ENCODE results near the gene ANKMY1. TPM values are rescaled to one million over a fixed set of nuclear protein-coding genes. Genes with fewer than 3 reads are reported as not detected.

Gene ANKMY1
- total and polyA plus RNA-seq, 11 donors: 2.4 to 11.7 (median 5.5) TPM

DNA sequence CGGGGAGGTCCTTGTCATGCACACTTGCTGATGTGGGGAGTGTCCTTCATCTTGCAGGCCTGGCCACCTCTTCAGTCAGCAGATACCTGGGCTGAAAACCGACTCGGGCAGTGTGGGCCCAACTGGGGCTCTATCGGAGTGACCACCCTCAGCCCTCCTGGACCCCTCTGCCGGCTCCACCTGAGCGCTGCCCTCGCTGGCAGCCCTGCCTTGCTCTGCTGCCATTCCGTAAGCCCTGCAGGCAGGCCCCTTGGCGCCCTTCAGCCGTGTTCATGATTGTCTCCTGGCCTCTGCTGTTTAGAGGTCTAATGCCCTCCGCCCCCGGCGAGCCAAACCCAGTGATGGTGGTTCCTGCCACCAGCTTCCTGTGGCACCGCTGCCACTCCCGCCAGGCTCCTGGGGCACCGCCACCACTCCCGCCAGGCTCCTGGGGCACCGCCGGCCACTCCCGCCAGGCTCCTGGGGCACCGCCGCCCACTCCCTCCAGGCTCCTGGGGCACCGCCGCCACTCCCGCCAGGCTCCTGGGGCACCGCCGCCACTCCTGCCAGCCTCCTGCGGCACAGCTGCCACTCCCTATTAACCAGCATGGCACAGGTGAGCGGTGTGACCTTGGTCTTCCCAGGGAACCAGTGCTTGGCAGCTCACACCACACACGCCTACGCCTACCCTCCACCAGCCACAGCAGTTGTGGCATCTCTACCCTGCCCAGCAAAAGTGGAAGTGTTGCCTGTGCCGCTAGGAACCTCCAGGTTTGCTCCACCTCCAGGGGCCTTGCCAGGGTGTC, 44.7 kb upstream of the ANKMY1 start:
- no peak for ATAC-seq
- no peak overlapping the region for H3K27ac ChIP-seq
- DNase-seq: peak in 1 of 5 donors; percentile 11
- TF ChIP-seq, protein P1, sequence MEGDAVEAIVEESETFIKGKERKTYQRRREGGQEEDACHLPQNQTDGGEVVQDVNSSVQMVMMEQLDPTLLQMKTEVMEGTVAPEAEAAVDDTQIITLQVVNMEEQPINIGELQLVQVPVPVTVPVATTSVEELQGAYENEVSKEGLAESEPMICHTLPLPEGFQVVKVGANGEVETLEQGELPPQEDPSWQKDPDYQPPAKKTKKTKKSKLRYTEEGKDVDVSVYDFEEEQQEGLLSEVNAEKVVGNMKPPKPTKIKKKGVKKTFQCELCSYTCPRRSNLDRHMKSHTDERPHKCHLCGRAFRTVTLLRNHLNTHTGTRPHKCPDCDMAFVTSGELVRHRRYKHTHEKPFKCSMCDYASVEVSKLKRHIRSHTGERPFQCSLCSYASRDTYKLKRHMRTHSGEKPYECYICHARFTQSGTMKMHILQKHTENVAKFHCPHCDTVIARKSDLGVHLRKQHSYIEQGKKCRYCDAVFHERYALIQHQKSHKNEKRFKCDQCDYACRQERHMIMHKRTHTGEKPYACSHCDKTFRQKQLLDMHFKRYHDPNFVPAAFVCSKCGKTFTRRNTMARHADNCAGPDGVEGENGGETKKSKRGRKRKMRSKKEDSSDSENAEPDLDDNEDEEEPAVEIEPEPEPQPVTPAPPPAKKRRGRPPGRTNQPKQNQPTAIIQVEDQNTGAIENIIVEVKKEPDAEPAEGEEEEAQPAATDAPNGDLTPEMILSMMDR (IDR thresholded peaks at IDR 0.05): no peak
- TF ChIP-seq POLR2A (IDR thresholded peaks at IDR 0.05): no peak
- no peak overlapping the region for H3K4me3 ChIP-seq
- H3K9me3 ChIP-seq: no peaks in the 10 kb centered on the region
- no peaks in the 10 kb centered on the region for H3K27me3 ChIP-seq
- intact Hi-C loops (cut with DNase I): no loop called here
- 90 to 94% (median 91%) methylated on average over 31 to 32 of the region's 32 CpGs for WGBS, 4 donors
- H3K4me1 ChIP-seq: peaks cover 0 to 11% (median 5%) of the 10 kb centered on the region in 12 donors
- peaks cover 0 to 37% (median 18%) of the 10 kb centered on the region in 9 donors for H3K36me3 ChIP-seq

DNA sequence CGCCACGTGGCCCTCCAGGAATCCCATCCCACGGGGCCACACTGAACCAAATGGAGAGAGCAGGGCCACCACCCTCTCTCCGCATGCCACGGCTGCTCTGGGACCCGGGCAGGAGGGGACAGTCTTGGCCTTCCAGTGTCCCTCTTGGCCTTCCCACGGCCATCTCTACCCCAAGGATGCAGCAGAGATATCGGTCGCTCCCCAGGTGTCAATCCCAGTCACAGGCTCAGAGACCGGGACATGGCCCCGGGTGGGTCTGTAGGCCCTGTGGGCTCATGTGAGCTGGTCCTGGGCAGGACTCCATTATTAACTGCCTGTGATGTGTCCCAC, 44.0 kb upstream of the ANKMY1 start:
- Histone ChIP-seq H3K9me3 (no peaks in the 10 kb centered on the region), H3K36me3 (peaks cover 0 to 41% (median 18%) of the 10 kb centered on the region in 9 donors), H3K4me1 (peaks cover 0 to 18% (median 6%) of the 10 kb centered on the region in 12 donors), H3K4me3 (no peak overlapping the region), H3K27ac (no peak overlapping the region), H3K27me3 (no peaks in the 10 kb centered on the region)
- ATAC-seq: no peak
- peak in 1 of 5 donors; percentile 13 for DNase-seq
- no peak for TF ChIP-seq POLR2A (IDR thresholded peaks at IDR 0.05)
- TF ChIP-seq, protein P1 (IDR thresholded peaks at IDR 0.05): no peak
- intact Hi-C loops (cut with DNase I): no loop called here
- 91 to 97% (median 94%) methylated on average over 5 to 11 of the region's 11 CpGs for WGBS, 4 donors

DNA sequence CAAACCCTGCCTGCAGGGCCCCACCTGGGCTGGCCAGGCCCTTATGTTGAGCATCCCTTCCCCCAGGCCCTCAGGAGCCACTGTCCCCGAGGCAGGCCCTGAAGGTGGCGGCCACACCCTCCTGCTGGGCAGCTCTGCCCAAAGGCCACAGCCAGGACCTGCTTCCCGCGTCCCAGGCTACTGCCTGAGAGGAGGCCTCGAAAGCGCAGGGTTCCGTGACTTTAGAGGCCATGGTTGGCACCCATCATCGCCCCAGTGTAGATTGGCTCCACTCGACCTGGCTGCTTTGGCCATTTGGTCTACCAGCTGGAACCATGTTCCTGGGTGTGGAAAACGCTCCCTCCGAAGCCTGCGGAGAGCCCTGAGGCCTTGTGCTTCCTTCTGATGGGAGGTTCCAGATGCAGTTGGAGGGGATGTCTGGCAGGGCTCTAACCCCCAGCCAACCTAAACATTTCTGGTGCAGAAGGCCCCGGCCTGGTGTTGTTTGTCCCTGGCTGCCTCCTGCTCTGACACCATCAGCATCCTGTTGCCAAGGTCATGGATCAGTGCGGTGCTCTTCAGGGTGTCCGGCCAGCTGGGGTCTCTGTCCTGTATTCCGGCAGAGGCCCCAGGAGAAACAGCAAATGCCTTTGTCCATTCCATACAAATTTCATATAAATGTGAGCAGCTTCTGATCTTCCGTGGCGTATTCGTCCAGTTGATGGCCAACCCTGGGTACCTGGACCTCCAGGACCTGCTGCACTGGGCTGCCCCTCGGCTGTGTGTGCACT, 43.5 kb upstream of the ANKMY1 start:
- Histone ChIP-seq H3K4me1 (peaks cover 0 to 20% (median 6%) of the 10 kb centered on the region in 12 donors), H3K27me3 (no peaks in the 10 kb centered on the region), H3K4me3 (no peak overlapping the region), H3K9me3 (no peaks in the 10 kb centered on the region), H3K36me3 (peaks cover 0 to 45% (median 18%) of the 10 kb centered on the region in 9 donors), H3K27ac (no peak overlapping the region)
- intact Hi-C loops (cut with DNase I): no loop called here
- ATAC-seq (no peak), DNase-seq (peak in 1 of 5 donors; percentile 11)
- WGBS, 4 donors: 77 to 90% (median 84%) methylated on average over 14 to 20 of the region's 20 CpGs
- no peak for TF ChIP-seq POLR2A (IDR thresholded peaks at IDR 0.05)
- TF ChIP-seq, protein P1 (IDR thresholded peaks at IDR 0.05): no peak

GRCh38 chr2:240600451-240600961, 42.7 kb upstream of the ANKMY1 start:
- Histone ChIP-seq H3K27ac (no peak overlapping the region), H3K4me1 (peaks cover 0 to 28% (median 12%) of the 10 kb centered on the region in 12 donors), H3K4me3 (no peak overlapping the region), H3K27me3 (no peaks in the 10 kb centered on the region), H3K36me3 (peaks cover 0 to 48% (median 18%) of the 10 kb centered on the region in 9 donors), H3K9me3 (no peaks in the 10 kb centered on the region)
- TF ChIP-seq POLR2A (IDR thresholded peaks at IDR 0.05): no peak
- TF ChIP-seq, protein P1 (IDR thresholded peaks at IDR 0.05): no peak
- WGBS, 4 donors: 92 to 96% (median 94%) methylated on average over 11 to 16 of the region's 16 CpGs
- intact Hi-C loops (cut with DNase I): no loop called here
- ATAC-seq: no peak
- peak in 1 of 5 donors; percentile 9 for DNase-seq
